ENCODE measurements around the gene PRND.

DNA sequence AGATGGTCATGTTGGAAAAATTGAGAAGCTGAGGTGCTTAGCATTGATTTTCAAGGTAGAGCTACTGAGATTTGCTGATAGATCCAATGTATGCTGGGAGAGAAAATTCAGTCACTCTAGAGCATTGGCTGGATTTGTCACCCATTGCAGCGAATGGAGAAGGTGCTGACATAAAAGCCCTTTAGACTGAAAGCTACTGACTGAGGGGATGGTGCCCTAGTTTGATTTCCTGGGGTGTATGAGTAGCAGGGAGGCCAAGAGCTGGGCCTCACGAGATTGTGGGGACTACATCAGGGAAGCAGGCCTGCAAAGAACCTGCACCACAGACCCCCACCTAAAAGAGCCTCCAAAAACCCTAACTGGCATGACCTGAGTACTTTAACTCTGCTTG, 23.9 kb upstream of the PRND start:
- TF ChIP-seq EP300 (IDR thresholded peaks at IDR 0.05) (no peak), POLR2AphosphoS5 (IDR thresholded peaks at IDR 0.05) (no peak), POLR2A (IDR thresholded peaks at IDR 0.05) (no peak), CTCF (IDR thresholded peaks at IDR 0.05) (no peak)
